B cell (primary cell): ENCODE results near the gene PAK3.

Experiments
- EZH2 ChIP-seq: IDR thresholded peaks from 2 replicates; pipeline ENCODE4 v1.6.1; 2012; ENCODE audit warnings: borderline replicate concordance, low read depth, mild to moderate bottlenecking, moderate library complexity, low read length; ENCODE audit not compliant: insufficient read depth, poor library complexity, severe bottlenecking
- TF ChIP-seq, protein P1 (sequence below): fragments of 200-600 bp; IDR thresholded peaks from one replicate; pipeline ENCODE4 v1.8.0; 2022; ENCODE audit warnings: antibody characterized with exemption, mild to moderate bottlenecking

DNA sequence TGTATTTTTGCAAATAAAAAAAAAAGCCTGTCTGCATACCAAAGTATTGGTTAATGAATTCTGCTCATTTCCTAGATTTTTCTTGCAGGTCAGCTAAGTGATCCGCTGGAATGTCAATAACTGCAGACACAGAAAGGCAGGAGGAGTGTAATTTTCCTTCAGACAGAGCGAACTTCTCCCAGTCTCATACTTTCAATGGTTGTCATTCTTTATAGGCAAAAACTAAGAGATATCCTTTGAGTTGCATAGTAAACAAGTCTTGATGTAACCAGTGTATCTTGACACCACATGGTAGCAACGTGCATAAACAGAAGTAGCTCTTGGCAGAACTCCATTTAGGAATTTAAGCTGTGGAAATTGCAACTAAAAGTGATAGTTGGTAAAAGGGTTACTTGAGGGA is 166.1 kb downstream of the PAK3 start:
- TF ChIP-seq, protein P1, sequence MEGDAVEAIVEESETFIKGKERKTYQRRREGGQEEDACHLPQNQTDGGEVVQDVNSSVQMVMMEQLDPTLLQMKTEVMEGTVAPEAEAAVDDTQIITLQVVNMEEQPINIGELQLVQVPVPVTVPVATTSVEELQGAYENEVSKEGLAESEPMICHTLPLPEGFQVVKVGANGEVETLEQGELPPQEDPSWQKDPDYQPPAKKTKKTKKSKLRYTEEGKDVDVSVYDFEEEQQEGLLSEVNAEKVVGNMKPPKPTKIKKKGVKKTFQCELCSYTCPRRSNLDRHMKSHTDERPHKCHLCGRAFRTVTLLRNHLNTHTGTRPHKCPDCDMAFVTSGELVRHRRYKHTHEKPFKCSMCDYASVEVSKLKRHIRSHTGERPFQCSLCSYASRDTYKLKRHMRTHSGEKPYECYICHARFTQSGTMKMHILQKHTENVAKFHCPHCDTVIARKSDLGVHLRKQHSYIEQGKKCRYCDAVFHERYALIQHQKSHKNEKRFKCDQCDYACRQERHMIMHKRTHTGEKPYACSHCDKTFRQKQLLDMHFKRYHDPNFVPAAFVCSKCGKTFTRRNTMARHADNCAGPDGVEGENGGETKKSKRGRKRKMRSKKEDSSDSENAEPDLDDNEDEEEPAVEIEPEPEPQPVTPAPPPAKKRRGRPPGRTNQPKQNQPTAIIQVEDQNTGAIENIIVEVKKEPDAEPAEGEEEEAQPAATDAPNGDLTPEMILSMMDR, result no peak
- no peak for TF ChIP-seq EZH2
